ENCODE measurements around the gene ERFL. TPM values are rescaled to one million over a fixed set of nuclear protein-coding genes. Genes with fewer than 3 reads are reported as not detected.
"Not testable (repeated sequence)": the region's sequence is repeated elsewhere in the genome, so short reads cannot be mapped to it uniquely, and the experiment has no call there.

The ERFL gene
- total and polyA plus RNA-seq, 5 donors = 0.02 to 0.20 TPM; not detected in 3

GRCh38 chr19:41917676-41918075 lies 10.6 kb downstream of the ERFL start:
- ATAC-seq = no peak
- H3K4me1 ChIP-seq (ENCODE audit: control insufficient read depth, insufficient read depth, low read length) = no peaks in the 10 kb centered on the region
- WGBS = 59% methylated on average over 12 of the region's 12 CpGs
- intact Hi-C loops (cut with DNase I) = no loop called here
- no peak overlapping the region for H3K27ac ChIP-seq (ENCODE audit: low read length)
- H3K9me3 ChIP-seq (ENCODE audit: control insufficient read depth, low read length) = no peaks in the 10 kb centered on the region
- DNase-seq = peak in 2 of 3 donors; percentile 25 to 55
- no peaks in the 10 kb centered on the region for H3K27me3 ChIP-seq (ENCODE audit: control insufficient read depth, insufficient read depth)
- H3K4me3 ChIP-seq (ENCODE audit: low read length) = no peak overlapping the region

- intact Hi-C loops (cut with DNase I) = no loop called here
- DNase-seq (peak in 2 of 3 donors; percentile 32 to 38), ATAC-seq (no peak)
- Histone ChIP-seq H3K27ac (ENCODE audit: low read length) (no peak overlapping the region), H3K4me1 (ENCODE audit: control insufficient read depth, insufficient read depth, low read length) (no peaks in the 10 kb centered on the region), H3K27me3 (ENCODE audit: control insufficient read depth, insufficient read depth) (no peaks in the 10 kb centered on the region), H3K4me3 (ENCODE audit: low read length) (no peak overlapping the region), H3K9me3 (ENCODE audit: control insufficient read depth, low read length) (no peaks in the 10 kb centered on the region)
- 28% methylated on average over 27 of the region's 27 CpGs for WGBS
These were observed 12.4 kb downstream of the ERFL start for GRCh38 chr19:41915776-41916414.

DNA sequence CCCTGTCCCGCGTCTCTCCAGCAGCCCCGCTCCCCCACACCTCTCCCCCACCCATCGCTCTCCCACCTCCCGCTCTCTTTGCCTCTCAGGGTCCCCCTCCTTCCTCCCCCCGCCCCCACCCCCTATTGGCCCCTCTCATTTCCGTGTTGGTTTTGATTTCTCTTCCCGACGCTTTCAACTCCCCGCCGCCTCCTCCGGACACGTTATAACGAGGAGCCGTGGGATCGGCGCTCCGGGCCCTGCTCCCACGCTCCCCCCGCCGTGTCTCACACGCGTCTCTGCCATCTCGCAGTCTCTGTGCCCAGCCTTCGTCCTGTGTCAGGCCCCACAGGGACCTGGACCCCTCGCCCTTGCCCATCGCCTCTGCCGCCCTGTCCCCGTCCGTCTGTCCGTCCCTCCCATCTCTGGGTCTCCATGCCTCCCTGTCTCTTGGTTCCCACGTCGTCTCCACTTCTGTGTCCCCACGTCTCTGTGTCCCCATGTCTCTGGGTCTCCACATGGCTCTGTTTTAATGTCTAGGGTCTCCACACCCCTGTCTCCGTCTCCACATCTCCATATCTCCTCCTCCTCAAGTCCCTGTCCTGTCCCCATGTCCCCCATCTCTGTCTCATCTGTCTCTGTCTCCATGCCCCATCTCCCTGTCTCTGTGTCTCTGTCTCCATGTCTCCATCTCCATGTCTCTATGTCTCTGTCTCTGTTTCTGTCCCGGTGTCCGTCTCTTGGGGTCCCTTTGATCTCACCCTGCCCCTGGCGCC lies 13.1 kb downstream of the ERFL start:
- intact Hi-C loops (cut with DNase I) = no loop called here
- no peaks in the 10 kb centered on the region for H3K9me3 ChIP-seq (ENCODE audit: control insufficient read depth, low read length)
- ATAC-seq = no peak
- no peak overlapping the region for H3K4me3 ChIP-seq (ENCODE audit: low read length)
- 4% methylated on average over 38 of the region's 38 CpGs for WGBS
- H3K27me3 ChIP-seq (ENCODE audit: control insufficient read depth, insufficient read depth) = no peaks in the 10 kb centered on the region
- no peaks in the 10 kb centered on the region for H3K4me1 ChIP-seq (ENCODE audit: control insufficient read depth, insufficient read depth, low read length)
- DNase-seq = peak in 2 of 3 donors; percentile 33 to 37
- H3K27ac ChIP-seq (ENCODE audit: low read length) = no peak overlapping the region

GRCh38 chr19:41914424-41914834 lies 13.8 kb downstream of the ERFL start:
- H3K4me3 ChIP-seq (ENCODE audit: low read length); H3K27ac ChIP-seq (ENCODE audit: low read length); intact Hi-C loops (cut with DNase I); H3K9me3 ChIP-seq (ENCODE audit: control insufficient read depth, low read length); H3K27me3 ChIP-seq (ENCODE audit: control insufficient read depth, insufficient read depth); DNase-seq; H3K4me1 ChIP-seq (ENCODE audit: control insufficient read depth, insufficient read depth, low read length); ATAC-seq: not testable (repeated sequence)
- WGBS = 15% methylated on average over 4 of the region's 5 CpGs

DNA sequence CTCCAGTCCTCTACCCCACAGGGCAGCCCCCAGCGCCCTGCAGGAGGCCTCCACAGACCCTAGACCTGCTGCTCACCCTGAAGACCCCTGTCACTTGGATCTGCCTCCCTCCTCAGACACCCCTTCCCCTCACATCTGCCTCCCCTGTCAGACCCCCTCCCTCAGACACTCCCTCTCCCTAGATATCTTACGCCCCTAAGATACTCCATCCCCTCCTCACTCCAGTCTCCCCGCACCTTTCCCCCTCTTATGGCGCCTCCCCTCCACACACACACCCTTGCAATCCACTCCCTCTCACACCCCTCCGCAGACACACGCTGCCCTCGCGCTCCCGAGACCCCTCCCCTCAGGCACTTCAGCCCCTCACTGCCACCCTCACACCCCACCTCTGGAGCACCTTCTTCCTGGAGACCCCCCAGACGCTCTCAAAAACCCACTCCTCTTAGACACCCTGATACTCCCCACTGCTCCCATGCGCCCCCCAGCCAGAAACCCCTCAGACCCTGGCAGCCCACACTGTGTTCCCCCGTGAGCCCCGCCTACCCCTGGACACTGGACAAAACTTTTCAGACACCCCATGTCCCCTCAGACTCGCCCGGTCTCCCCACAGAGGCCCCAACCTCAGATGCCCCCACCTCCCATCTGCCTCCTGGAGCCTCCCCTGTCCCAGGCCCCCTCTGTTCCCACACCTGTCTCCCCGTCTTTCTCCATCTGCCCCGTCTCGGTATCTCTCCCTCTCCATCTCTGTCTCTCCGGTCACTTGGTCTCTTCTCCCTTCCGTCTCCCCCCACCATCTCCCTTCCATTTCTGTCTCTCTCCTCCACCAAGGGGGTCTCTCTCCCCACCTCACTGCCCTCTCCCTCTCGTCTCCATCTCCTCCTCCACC lies 14.5 kb downstream of the ERFL start:
- whole genome bisulfite sequencing = 7% methylated on average over 21 of the region's 21 CpGs
- Histone ChIP-seq H3K27ac (ENCODE audit: low read length) (no peak overlapping the region), H3K9me3 (ENCODE audit: control insufficient read depth, low read length) (no peaks in the 10 kb centered on the region), H3K27me3 (ENCODE audit: control insufficient read depth, insufficient read depth) (no peaks in the 10 kb centered on the region), H3K4me3 (ENCODE audit: low read length) (no peak overlapping the region), H3K4me1 (ENCODE audit: control insufficient read depth, insufficient read depth, low read length) (no peaks in the 10 kb centered on the region)
- peak in 2 of 3 donors; percentile 32 to 39 for DNase-seq
- no peak for ATAC-seq
- intact Hi-C loops (cut with DNase I) = no loop called here

- intact Hi-C loops (cut with DNase I) = no loop called here
- no peaks in the 10 kb centered on the region for H3K27me3 ChIP-seq (ENCODE audit: control insufficient read depth, insufficient read depth)
- no peak overlapping the region for H3K4me3 ChIP-seq (ENCODE audit: low read length)
- peak in 1 of 2 donors; percentile 10 for ATAC-seq
- WGBS = under 1% methylated on average over 51 of the region's 51 CpGs
- no peak overlapping the region for H3K27ac ChIP-seq (ENCODE audit: low read length)
- peak in 2 of 3 donors; percentile 32 to 56 for DNase-seq
- no peaks in the 10 kb centered on the region for H3K9me3 ChIP-seq (ENCODE audit: control insufficient read depth, low read length)
- no peaks in the 10 kb centered on the region for H3K4me1 ChIP-seq (ENCODE audit: control insufficient read depth, insufficient read depth, low read length)
These were observed 15.2 kb downstream of the ERFL start for GRCh38 chr19:41912899-41913537.

- H3K4me3 ChIP-seq (ENCODE audit: low read length) = no peak overlapping the region
- no peak for ATAC-seq
- intact Hi-C loops (cut with DNase I) = no loop called here
- WGBS = 7% methylated on average over 29 of the region's 29 CpGs
- peak in 2 of 3 donors; percentile 26 to 38 for DNase-seq
- H3K27me3 ChIP-seq (ENCODE audit: control insufficient read depth, insufficient read depth) = no peaks in the 10 kb centered on the region
- H3K4me1 ChIP-seq (ENCODE audit: control insufficient read depth, insufficient read depth, low read length) = no peaks in the 10 kb centered on the region
- no peaks in the 10 kb centered on the region for H3K9me3 ChIP-seq (ENCODE audit: control insufficient read depth, low read length)
- no peak overlapping the region for H3K27ac ChIP-seq (ENCODE audit: low read length)
These were observed 16.1 kb downstream of the ERFL start for GRCh38 chr19:41911889-41912731.

DNA sequence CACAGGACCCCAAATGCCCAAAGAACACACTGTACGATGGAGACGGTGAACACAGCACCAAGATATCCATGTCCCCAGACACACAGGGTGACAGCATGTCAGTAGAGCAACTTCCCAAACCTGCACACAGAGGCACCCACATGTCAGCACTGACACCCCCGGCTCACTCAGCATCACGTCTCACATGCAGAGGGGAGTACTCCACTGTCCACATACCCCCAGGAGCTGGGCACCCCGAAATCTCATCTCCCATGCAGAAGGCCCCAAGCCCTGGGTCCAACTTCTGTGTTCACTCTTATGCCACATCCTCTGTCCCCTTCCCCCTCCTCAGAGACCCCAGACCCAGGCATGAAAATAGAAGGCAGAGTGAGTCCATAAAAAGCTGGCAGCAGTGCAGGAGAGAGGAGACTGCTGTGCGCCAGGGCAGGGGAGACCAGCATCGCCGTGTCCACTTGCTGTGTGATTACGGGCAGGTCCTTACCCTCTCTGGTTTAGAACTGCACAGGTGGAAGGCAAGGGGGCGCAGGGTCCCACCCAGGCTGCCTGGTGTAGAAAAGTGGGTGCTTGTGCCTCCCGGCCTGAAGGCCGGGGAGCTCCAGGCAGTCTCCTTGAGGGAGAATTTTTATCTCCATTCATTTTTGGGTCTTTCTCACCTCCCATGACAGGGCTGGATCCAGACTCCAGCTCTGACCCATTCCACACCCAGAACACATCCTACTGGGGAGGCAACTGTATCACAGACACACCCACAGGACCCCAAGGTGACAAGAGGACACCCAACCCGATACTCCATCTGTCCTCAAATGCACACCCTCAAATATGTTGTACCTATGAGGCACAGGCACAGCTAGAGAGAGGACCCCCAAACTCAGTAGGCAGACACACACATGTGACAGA lies 17.0 kb downstream of the ERFL start:
- Histone ChIP-seq H3K4me3 (ENCODE audit: low read length) (no peak overlapping the region), H3K4me1 (ENCODE audit: control insufficient read depth, insufficient read depth, low read length) (no peaks in the 10 kb centered on the region), H3K27ac (ENCODE audit: low read length) (no peak overlapping the region), H3K27me3 (ENCODE audit: control insufficient read depth, insufficient read depth) (no peaks in the 10 kb centered on the region), H3K9me3 (ENCODE audit: control insufficient read depth, low read length) (no peaks in the 10 kb centered on the region)
- intact Hi-C loops (cut with DNase I) = no loop called here
- WGBS = 55% methylated on average over 13 of the region's 13 CpGs
- DNase-seq = peak in 2 of 3 donors; percentile 8 to 26
- no peak for ATAC-seq

- 56% methylated on average over 12 of the region's 12 CpGs for WGBS
- DNase-seq (peak in 2 of 3 donors; percentile 26 to 55), ATAC-seq (no peak)
- Histone ChIP-seq H3K27me3 (ENCODE audit: control insufficient read depth, insufficient read depth) (no peaks in the 10 kb centered on the region), H3K9me3 (ENCODE audit: control insufficient read depth, low read length) (no peaks in the 10 kb centered on the region), H3K4me1 (ENCODE audit: control insufficient read depth, insufficient read depth, low read length) (no peaks in the 10 kb centered on the region), H3K4me3 (ENCODE audit: low read length) (no peak overlapping the region), H3K27ac (ENCODE audit: low read length) (no peak overlapping the region)
- intact Hi-C loops (cut with DNase I) = no loop called here
These were observed 17.8 kb downstream of the ERFL start for GRCh38 chr19:41910240-41910991.
